ENCODE results near the gene KPRP.

Gene KPRP

GRCh38 chr1:152758636-152759035 is 811 bp downstream of the KPRP start:
- no peak overlapping the region for H3K4me3 ChIP-seq (ENCODE audit: insufficient read length, low read depth)
- DNase-seq (ENCODE audit: low read depth, low spot score) = no peak

GRCh38 chr1:152759453-152760173 is 1.8 kb downstream of the KPRP start:
- no peak for DNase-seq (ENCODE audit: low read depth, low spot score)
- no peak for TF ChIP-seq ZNF274 (IDR thresholded peaks at IDR 0.05; ENCODE audit: low read depth, low read length)
- no peak for TF ChIP-seq SUZ12 (IDR thresholded peaks at IDR 0.05; ENCODE audit: extremely low read depth, insufficient read depth, insufficient read length)
- TF ChIP-seq YY1 (IDR thresholded peaks at IDR 0.05; ENCODE audit: insufficient read depth, insufficient read length) = no peak
- H3K36me3 ChIP-seq (ENCODE audit: insufficient read depth, insufficient read length, low read length) = no peaks in the 10 kb centered on the region
- H3K9ac ChIP-seq (ENCODE audit: insufficient read length, low read depth) = no peak overlapping the region
- no peaks in the 10 kb centered on the region for H3K4me1 ChIP-seq (ENCODE audit: insufficient read depth, insufficient read length)
- no peaks in the 10 kb centered on the region for H3K27me3 ChIP-seq (ENCODE audit: insufficient read depth, insufficient read length)
- no peaks in the 10 kb centered on the region for H3K9me3 ChIP-seq (ENCODE audit: insufficient read depth, low read length)
- no peak overlapping the region for H3K4me3 ChIP-seq (ENCODE audit: insufficient read length, low read depth)

More at GRCh38 chr1:152758636-152759035, 811 bp downstream of the KPRP start:
- Histone ChIP-seq H3K27me3 (ENCODE audit: insufficient read depth, insufficient read length) (no peaks in the 10 kb centered on the region), H3K9me3 (ENCODE audit: insufficient read depth, low read length) (no peaks in the 10 kb centered on the region), H3K36me3 (ENCODE audit: insufficient read depth, insufficient read length, low read length) (no peaks in the 10 kb centered on the region), H3K9ac (ENCODE audit: insufficient read length, low read depth) (no peak overlapping the region), H3K4me1 (ENCODE audit: insufficient read depth, insufficient read length) (no peaks in the 10 kb centered on the region)
- TF ChIP-seq YY1 (IDR thresholded peaks at IDR 0.05; ENCODE audit: insufficient read depth, insufficient read length) = no peak
- TF ChIP-seq ZNF274 (IDR thresholded peaks at IDR 0.05; ENCODE audit: low read depth, low read length) = no peak
- TF ChIP-seq SUZ12 (IDR thresholded peaks at IDR 0.05; ENCODE audit: extremely low read depth, insufficient read depth, insufficient read length) = no peak

DNA sequence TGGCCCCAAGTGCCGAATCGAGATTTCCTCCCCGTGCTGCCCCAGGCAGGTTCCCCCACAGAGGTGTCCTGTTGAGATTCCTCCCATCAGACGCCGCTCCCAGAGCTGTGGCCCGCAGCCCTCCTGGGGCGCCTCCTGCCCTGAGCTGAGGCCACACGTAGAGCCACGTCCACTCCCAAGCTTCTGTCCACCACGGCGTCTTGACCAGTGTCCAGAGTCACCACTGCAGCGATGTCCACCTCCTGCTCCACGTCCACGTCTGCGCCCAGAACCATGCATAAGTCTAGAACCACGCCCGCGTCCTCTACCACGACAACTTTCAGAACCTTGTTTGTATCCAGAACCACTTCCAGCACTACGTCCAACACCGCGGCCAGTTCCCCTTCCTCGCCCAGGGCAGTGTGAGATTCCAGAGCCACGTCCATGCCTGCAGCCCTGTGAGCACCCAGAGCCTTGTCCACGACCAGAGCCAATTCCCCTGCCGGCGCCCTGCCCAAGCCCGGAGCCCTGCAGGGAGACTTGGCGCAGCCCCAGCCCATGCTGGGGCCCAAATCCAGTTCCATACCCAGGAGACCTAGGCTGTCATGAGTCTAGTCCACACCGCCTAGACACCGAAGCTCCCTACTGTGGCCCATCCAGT is 2.8 kb downstream of the KPRP start:
- Histone ChIP-seq H3K27me3 (ENCODE audit: insufficient read depth, insufficient read length) (no peaks in the 10 kb centered on the region), H3K9ac (ENCODE audit: insufficient read length, low read depth) (no peak overlapping the region), H3K9me3 (ENCODE audit: insufficient read depth, low read length) (no peaks in the 10 kb centered on the region), H3K4me3 (ENCODE audit: insufficient read length, low read depth) (no peak overlapping the region), H3K36me3 (ENCODE audit: insufficient read depth, insufficient read length, low read length) (no peaks in the 10 kb centered on the region), H3K4me1 (ENCODE audit: insufficient read depth, insufficient read length) (no peaks in the 10 kb centered on the region)
- no peak for TF ChIP-seq YY1 (IDR thresholded peaks at IDR 0.05; ENCODE audit: insufficient read depth, insufficient read length)
- no peak for TF ChIP-seq ZNF274 (IDR thresholded peaks at IDR 0.05; ENCODE audit: low read depth, low read length)
- TF ChIP-seq SUZ12 (IDR thresholded peaks at IDR 0.05; ENCODE audit: extremely low read depth, insufficient read depth, insufficient read length) = no peak
- DNase-seq (ENCODE audit: low read depth, low spot score) = no peak

DNA sequence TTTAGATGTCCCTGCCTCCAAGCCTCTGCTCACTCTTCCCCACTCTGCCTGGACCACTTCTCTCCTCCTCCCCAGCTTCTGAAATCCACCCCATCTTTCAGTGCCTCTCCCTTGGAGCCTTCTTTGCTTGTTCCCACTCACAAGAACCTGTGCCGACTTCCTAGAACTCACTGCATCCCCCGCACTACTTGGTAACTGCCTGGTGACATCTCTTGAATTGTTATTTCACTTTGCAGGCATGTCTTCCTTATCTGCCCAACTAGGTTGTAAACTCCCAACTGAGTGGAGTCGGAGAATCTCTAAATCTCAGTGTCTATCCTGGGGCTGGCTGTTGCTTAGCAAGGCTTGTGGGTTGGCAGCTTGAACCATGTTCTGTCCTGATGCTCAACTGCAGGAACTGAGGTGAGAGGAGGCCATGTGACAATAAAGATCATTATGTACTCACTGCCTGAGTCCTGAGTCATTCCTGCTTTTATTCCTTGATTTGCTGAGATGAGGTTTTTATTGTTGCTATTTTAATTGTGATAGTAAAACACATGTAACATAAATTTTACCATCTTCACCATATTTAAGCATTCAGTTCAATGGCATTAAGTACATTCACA is 3.9 kb downstream of the KPRP start:
- DNase-seq (ENCODE audit: low read depth, low spot score) = no peak
- TF ChIP-seq YY1 (IDR thresholded peaks at IDR 0.05; ENCODE audit: insufficient read depth, insufficient read length) (no peak), SUZ12 (IDR thresholded peaks at IDR 0.05; ENCODE audit: extremely low read depth, insufficient read depth, insufficient read length) (no peak), ZNF274 (IDR thresholded peaks at IDR 0.05; ENCODE audit: low read depth, low read length) (no peak)
- Histone ChIP-seq H3K9ac (ENCODE audit: insufficient read length, low read depth) (no peak overlapping the region), H3K9me3 (ENCODE audit: insufficient read depth, low read length) (no peaks in the 10 kb centered on the region), H3K4me1 (ENCODE audit: insufficient read depth, insufficient read length) (no peaks in the 10 kb centered on the region), H3K4me3 (ENCODE audit: insufficient read length, low read depth) (no peak overlapping the region), H3K36me3 (ENCODE audit: insufficient read depth, insufficient read length, low read length) (no peaks in the 10 kb centered on the region), H3K27me3 (ENCODE audit: insufficient read depth, insufficient read length) (no peaks in the 10 kb centered on the region)

DNA sequence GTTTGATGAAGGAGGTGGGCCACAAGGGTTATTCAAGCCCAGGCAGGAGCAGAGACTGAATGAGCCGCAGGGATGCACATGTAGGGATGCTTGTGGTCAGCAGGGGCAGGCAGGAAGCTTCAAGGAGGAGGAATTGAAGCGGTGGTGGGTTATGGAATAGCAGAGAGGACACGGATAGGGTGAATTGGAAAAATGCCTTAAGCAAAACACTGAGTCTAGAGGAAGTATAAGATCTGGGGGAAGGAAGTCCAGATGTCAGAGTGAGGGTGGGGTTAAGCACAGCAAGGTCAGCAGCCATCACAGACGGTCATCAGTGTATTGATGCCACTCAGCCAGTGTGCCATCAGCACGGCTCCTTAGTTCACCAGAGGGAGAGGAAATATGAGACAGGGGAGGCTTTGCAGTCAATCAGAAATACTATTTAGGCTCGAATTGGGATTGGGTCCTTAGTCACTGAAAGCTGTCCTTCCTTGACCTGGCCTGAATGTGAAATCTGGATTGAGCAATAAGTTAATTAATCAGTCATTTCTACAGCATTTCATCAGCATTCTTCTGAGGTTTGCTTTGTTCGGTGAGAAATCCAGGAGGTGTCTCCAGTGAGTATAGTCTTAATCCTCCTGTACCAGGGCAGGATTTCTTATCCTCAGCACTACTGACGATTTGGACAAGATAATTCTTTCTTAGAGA is 11.2 kb downstream of the KPRP start:
- no peak for DNase-seq (ENCODE audit: low read depth, low spot score)
- H3K4me1 ChIP-seq (ENCODE audit: insufficient read depth, insufficient read length) = no peaks in the 10 kb centered on the region
- H3K9me3 ChIP-seq (ENCODE audit: insufficient read depth, low read length) = no peaks in the 10 kb centered on the region
- no peaks in the 10 kb centered on the region for H3K36me3 ChIP-seq (ENCODE audit: insufficient read depth, insufficient read length, low read length)
- no peak overlapping the region for H3K9ac ChIP-seq (ENCODE audit: insufficient read length, low read depth)
- H3K27me3 ChIP-seq (ENCODE audit: insufficient read depth, insufficient read length) = no peaks in the 10 kb centered on the region
- H3K4me3 ChIP-seq (ENCODE audit: insufficient read length, low read depth) = no peak overlapping the region
- TF ChIP-seq ZNF274 (IDR thresholded peaks at IDR 0.05; ENCODE audit: low read depth, low read length) (no peak), YY1 (IDR thresholded peaks at IDR 0.05; ENCODE audit: insufficient read depth, insufficient read length) (no peak), SUZ12 (IDR thresholded peaks at IDR 0.05; ENCODE audit: extremely low read depth, insufficient read depth, insufficient read length) (no peak)

DNA sequence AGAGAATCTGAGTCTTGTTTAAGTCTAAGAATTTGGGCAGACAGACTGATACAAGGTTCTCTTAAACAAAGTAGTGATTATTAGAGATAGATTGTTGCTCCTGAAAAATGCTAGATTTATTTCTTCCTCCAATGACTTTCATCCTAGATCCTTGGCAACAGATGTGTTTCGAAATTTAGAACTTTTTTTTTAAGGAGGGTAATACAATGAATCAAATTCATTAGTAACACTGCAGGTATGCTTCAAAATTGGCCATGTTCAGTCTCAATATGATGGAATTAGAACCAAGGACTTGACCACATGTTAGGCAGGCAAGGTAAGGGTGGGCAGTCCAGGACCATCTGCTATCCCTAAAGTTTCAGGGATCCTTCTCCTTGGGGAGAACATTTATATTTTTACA is 12.6 kb downstream of the KPRP start:
- DNase-seq (ENCODE audit: low read depth, low spot score) = no peak
- H3K27me3 ChIP-seq (ENCODE audit: insufficient read depth, insufficient read length) = no peaks in the 10 kb centered on the region
- no peak overlapping the region for H3K4me3 ChIP-seq (ENCODE audit: insufficient read length, low read depth)
- no peaks in the 10 kb centered on the region for H3K36me3 ChIP-seq (ENCODE audit: insufficient read depth, insufficient read length, low read length)
- no peaks in the 10 kb centered on the region for H3K9me3 ChIP-seq (ENCODE audit: insufficient read depth, low read length)
- H3K4me1 ChIP-seq (ENCODE audit: insufficient read depth, insufficient read length) = no peaks in the 10 kb centered on the region
- no peak overlapping the region for H3K9ac ChIP-seq (ENCODE audit: insufficient read length, low read depth)
- TF ChIP-seq ZNF274 (IDR thresholded peaks at IDR 0.05; ENCODE audit: low read depth, low read length) = no peak
- no peak for TF ChIP-seq SUZ12 (IDR thresholded peaks at IDR 0.05; ENCODE audit: extremely low read depth, insufficient read depth, insufficient read length)
- no peak for TF ChIP-seq YY1 (IDR thresholded peaks at IDR 0.05; ENCODE audit: insufficient read depth, insufficient read length)

- no peaks in the 10 kb centered on the region for H3K4me1 ChIP-seq (ENCODE audit: insufficient read depth, insufficient read length)
- H3K27me3 ChIP-seq (ENCODE audit: insufficient read depth, insufficient read length) = no peaks in the 10 kb centered on the region
- H3K4me3 ChIP-seq (ENCODE audit: insufficient read length, low read depth) = no peak within 1 kb of the TSS
- H3K9ac ChIP-seq (ENCODE audit: insufficient read length, low read depth) = no peak within 1 kb of the TSS
- no peaks in the 10 kb centered on the region for H3K9me3 ChIP-seq (ENCODE audit: insufficient read depth, low read length)
- TF ChIP-seq YY1 (IDR thresholded peaks at IDR 0.05; ENCODE audit: insufficient read depth, insufficient read length) = no peak
- no peak for TF ChIP-seq SUZ12 (IDR thresholded peaks at IDR 0.05; ENCODE audit: extremely low read depth, insufficient read depth, insufficient read length)
- TF ChIP-seq ZNF274 (IDR thresholded peaks at IDR 0.05; ENCODE audit: low read depth, low read length) = no peak
- H3K36me3 ChIP-seq (ENCODE audit: insufficient read depth, insufficient read length, low read length) = no peaks in the 10 kb centered on the region
- DNase-seq (ENCODE audit: low read depth, low spot score) = no peak
Observed at GRCh38 chr1:152774875-152775274, 17.1 kb downstream of the KPRP start, which contains the start of gene LCE1F. Gene LCE1F, plus strand, starts transcription at chr1:152775140. Its CDS starts 1,232 bp downstream, at chr1:152776372.

Data from NT2/D1 (cell line).